ENCODE results near the gene MBOAT2. TPM values are rescaled to one million over a fixed set of nuclear protein-coding genes. Genes with fewer than 3 reads are reported as not detected.

Gene MBOAT2
- polyA plus RNA-seq, 1 donor from 2014 or later, result 205 TPM

DNA sequence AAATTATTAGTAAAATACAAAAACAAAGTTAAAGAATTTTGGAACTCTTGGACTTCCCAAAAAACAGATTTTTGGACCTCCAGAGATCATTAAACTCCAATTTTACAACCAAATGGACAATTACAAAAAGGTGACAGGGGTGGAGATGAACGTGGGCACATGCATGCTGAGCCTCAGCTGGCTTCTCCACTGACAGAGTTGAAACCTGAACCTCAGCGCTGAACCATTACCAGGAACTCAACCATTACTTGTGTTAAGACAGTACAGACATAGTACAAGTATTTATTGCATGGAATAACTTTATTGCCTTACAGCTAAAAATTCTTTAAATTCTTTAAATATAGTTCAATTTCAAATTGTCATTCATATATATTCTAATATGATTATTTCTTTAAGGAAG lies 133.0 kb downstream of the MBOAT2 start:
- Histone ChIP-seq H2AFZ (ENCODE audit: low read depth, low read length) (no peak overlapping the region), H3K27me3 (ENCODE audit: insufficient read depth, low read depth, low read length) (no peaks in the 10 kb centered on the region), H3K27ac (ENCODE audit: low read length) (no peak overlapping the region), H3K4me3 (ENCODE audit: low read length) (no peak overlapping the region), H3K9me2 (ENCODE audit: insufficient read depth, low read length) (no peaks in the 10 kb centered on the region), H4K20me1 (ENCODE audit: insufficient read depth) (no peaks in the 10 kb centered on the region), H3K36me3 (ENCODE audit: insufficient read depth, low read length) (no peaks in the 10 kb centered on the region), H3K79me2 (replicated peaks; ENCODE audit: insufficient read depth, low read length) (no peaks in the 10 kb centered on the region), H3F3A (ENCODE audit: insufficient read depth, low read length, poor library complexity, severe bottlenecking) (no peaks in the 10 kb centered on the region), H3K4me2 (ENCODE audit: low read length) (no peak overlapping the region), H3K9ac (ENCODE audit: low read length) (no peak overlapping the region), H3K9me3 (ENCODE audit: low read length) (no peaks in the 10 kb centered on the region)
- TF ChIP-seq POLR2AphosphoS5 (IDR thresholded peaks at IDR 0.05) (no peak), REST (IDR thresholded peaks at IDR 0.05; ENCODE audit: borderline replicate concordance) (no peak), EP300 (conservative IDR thresholded peaks at IDR 0.05; ENCODE audit: poor library complexity, severe bottlenecking) (no peak), MXI1 (conservative IDR thresholded peaks at IDR 0.05; ENCODE audit: poor library complexity, severe bottlenecking) (no peak), TAF1 (IDR thresholded peaks at IDR 0.05; ENCODE audit: low read depth) (no peak), RAD21 (conservative IDR thresholded peaks at IDR 0.05) (no peak), EZH2 (IDR thresholded peaks at IDR 0.05; ENCODE audit: borderline replicate concordance, insufficient read depth, low read length, poor library complexity, severe bottlenecking) (no peak), SMC3 (conservative IDR thresholded peaks at IDR 0.05; ENCODE audit: poor library complexity) (no peak)
- TF ChIP-seq, protein P1, sequence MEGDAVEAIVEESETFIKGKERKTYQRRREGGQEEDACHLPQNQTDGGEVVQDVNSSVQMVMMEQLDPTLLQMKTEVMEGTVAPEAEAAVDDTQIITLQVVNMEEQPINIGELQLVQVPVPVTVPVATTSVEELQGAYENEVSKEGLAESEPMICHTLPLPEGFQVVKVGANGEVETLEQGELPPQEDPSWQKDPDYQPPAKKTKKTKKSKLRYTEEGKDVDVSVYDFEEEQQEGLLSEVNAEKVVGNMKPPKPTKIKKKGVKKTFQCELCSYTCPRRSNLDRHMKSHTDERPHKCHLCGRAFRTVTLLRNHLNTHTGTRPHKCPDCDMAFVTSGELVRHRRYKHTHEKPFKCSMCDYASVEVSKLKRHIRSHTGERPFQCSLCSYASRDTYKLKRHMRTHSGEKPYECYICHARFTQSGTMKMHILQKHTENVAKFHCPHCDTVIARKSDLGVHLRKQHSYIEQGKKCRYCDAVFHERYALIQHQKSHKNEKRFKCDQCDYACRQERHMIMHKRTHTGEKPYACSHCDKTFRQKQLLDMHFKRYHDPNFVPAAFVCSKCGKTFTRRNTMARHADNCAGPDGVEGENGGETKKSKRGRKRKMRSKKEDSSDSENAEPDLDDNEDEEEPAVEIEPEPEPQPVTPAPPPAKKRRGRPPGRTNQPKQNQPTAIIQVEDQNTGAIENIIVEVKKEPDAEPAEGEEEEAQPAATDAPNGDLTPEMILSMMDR (IDR thresholded peaks at IDR 0.05; ENCODE audit: poor library complexity, severe bottlenecking), result no peak

DNA sequence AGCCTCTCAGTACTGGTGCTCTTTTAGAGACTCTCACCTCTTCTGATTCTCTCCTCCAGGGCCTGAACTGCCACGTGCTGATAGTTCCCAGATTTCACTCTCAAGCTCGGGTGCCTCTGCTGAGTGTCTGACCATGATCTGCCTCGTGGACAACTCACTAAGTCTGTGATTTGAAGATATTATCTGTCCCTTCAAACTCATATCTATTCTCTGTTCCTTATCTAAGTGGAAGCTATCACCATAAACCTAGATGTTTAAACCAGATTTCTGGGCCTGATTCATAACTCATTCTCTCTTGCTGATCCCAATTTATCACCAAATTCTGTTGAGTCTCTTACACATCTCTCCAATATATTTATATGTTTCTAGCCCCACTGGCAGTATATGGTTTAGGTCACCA lies 136.1 kb downstream of the MBOAT2 start:
- no peaks in the 10 kb centered on the region for H3K36me3 ChIP-seq (ENCODE audit: insufficient read depth, low read length)
- H3K9me3 ChIP-seq (ENCODE audit: low read length), result no peaks in the 10 kb centered on the region
- no peak overlapping the region for H3K9ac ChIP-seq (ENCODE audit: low read length)
- TF ChIP-seq EZH2 (IDR thresholded peaks at IDR 0.05; ENCODE audit: borderline replicate concordance, insufficient read depth, low read length, poor library complexity, severe bottlenecking) (no peak), EP300 (conservative IDR thresholded peaks at IDR 0.05; ENCODE audit: poor library complexity, severe bottlenecking) (no peak), POLR2AphosphoS5 (IDR thresholded peaks at IDR 0.05) (no peak), RAD21 (conservative IDR thresholded peaks at IDR 0.05) (no peak), MXI1 (conservative IDR thresholded peaks at IDR 0.05; ENCODE audit: poor library complexity, severe bottlenecking) (no peak), REST (IDR thresholded peaks at IDR 0.05; ENCODE audit: borderline replicate concordance) (no peak), TAF1 (IDR thresholded peaks at IDR 0.05; ENCODE audit: low read depth) (no peak), SMC3 (conservative IDR thresholded peaks at IDR 0.05; ENCODE audit: poor library complexity) (no peak)
- TF ChIP-seq, protein P1 (IDR thresholded peaks at IDR 0.05; ENCODE audit: poor library complexity, severe bottlenecking), result no peak
- H3K4me3 ChIP-seq (ENCODE audit: low read length), result no peak overlapping the region
- H3K79me2 ChIP-seq (replicated peaks; ENCODE audit: insufficient read depth, low read length), result no peaks in the 10 kb centered on the region
- no peaks in the 10 kb centered on the region for H3F3A ChIP-seq (ENCODE audit: insufficient read depth, low read length, poor library complexity, severe bottlenecking)
- H4K20me1 ChIP-seq (ENCODE audit: insufficient read depth), result no peaks in the 10 kb centered on the region
- no peaks in the 10 kb centered on the region for H3K27me3 ChIP-seq (ENCODE audit: insufficient read depth, low read depth, low read length)
- H3K9me2 ChIP-seq (ENCODE audit: insufficient read depth, low read length), result no peaks in the 10 kb centered on the region
- no peak overlapping the region for H3K27ac ChIP-seq (ENCODE audit: low read length)
- no peak overlapping the region for H3K4me2 ChIP-seq (ENCODE audit: low read length)
- no peak overlapping the region for H2AFZ ChIP-seq (ENCODE audit: low read depth, low read length)
